ENCODE measurements around the gene SCAPER.

GRCh38 chr15:76321171-76321570 lies 584.0 kb downstream of the SCAPER start:
- TF ChIP-seq, protein P1, sequence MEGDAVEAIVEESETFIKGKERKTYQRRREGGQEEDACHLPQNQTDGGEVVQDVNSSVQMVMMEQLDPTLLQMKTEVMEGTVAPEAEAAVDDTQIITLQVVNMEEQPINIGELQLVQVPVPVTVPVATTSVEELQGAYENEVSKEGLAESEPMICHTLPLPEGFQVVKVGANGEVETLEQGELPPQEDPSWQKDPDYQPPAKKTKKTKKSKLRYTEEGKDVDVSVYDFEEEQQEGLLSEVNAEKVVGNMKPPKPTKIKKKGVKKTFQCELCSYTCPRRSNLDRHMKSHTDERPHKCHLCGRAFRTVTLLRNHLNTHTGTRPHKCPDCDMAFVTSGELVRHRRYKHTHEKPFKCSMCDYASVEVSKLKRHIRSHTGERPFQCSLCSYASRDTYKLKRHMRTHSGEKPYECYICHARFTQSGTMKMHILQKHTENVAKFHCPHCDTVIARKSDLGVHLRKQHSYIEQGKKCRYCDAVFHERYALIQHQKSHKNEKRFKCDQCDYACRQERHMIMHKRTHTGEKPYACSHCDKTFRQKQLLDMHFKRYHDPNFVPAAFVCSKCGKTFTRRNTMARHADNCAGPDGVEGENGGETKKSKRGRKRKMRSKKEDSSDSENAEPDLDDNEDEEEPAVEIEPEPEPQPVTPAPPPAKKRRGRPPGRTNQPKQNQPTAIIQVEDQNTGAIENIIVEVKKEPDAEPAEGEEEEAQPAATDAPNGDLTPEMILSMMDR (IDR thresholded peaks at IDR 0.05; ENCODE audit: insufficient read depth, low read length): no peak
- TF ChIP-seq POLR2AphosphoS5 (IDR thresholded peaks at IDR 0.05; ENCODE audit: low read depth): no peak

Data from HL-60 (cell line).